HepG2 (cell line): ENCODE results near the gene MRPL51. TPM values are rescaled to one million over a fixed set of nuclear protein-coding genes. Genes with fewer than 3 reads are reported as not detected.

Experiments used
- ATAC-seq: fragments of 200-7000 bp; cut with Tn5 transposase; 3 replicates; pipeline ENCODE4 v1.9.1; 2020; ENCODE audit warnings: mild to moderate bottlenecking, moderate library complexity
- BruUV-seq: library from RNA; stranded (reverse); fragments of 400-500 nt; replicated peaks from 2 replicates; lab custom pipeline; 2021; lab: Mats Ljungman, UMichigan
- CTCF ChIA-PET: fragments of 300-600 bp; formaldehyde crosslinking; extraction: SDS; loops from one replicate; lab custom pipeline; 2021; ENCODE audit warnings: low total read pairs, inconsistent platforms, low intra/inter-chr PET ratio; lab: Yijun Ruan, JAX
- POLR2A ChIA-PET: fragments of 350-600 bp; sonication (Branson Sonifier 250); formaldehyde crosslinking; loops from one replicate; lab custom pipeline; 2020; ENCODE audit warnings: antibody characterized with exemption, inconsistent platforms; lab: Yijun Ruan, JAX
- DNase-seq: peaks from one replicate; pipeline ENCODE4 v3.0.0-alpha.2; 2015; ENCODE audit warnings: low spot score
- FAIRE-seq: peaks from 3 replicates; lab custom pipeline; 2011; peaks lifted over from hg19 to GRCh38; lab: Jason Lieb, UNC
- H2AFZ ChIP-seq: one replicate; pipeline ENCODE4 v1.6.1; 2011; ENCODE audit warnings: low read length, inconsistent platforms
- H3K27ac ChIP-seq: fragments of 300-600 bp; 3 replicates; pipeline ENCODE4 v1.8.0; 2011; ENCODE audit warnings: mixed run types, mild to moderate bottlenecking, mixed read lengths, low read length, inconsistent platforms; ENCODE audit not compliant: insufficient read depth; ENCODE audit errors: extremely low read length
- H3K27me3 ChIP-seq, 2 experiments: fragments of 200-600 bp in 1 of 2; 2 replicates in 1 of 2; 3 replicates in 1 of 2; pipeline versions ENCODE4 v1.6.0 to v1.8.0; 2011; ENCODE audit warnings: low read length in 2 of 2, mild to moderate bottlenecking in 2 of 2, moderate library complexity in 2 of 2, inconsistent platforms in 1 of 2; ENCODE audit not compliant: insufficient read depth in 2 of 2, control insufficient read depth in 1 of 2
- H3K36me3 ChIP-seq, 2 experiments: fragments of 200-600 bp in 1 of 2; replicated peaks in 1 of 2; 2 replicates in 1 of 2; 3 replicates in 1 of 2; pipeline versions ENCODE4 v1.5.1 to v1.8.0; 2011; ENCODE audit warnings: low read length in 2 of 2, inconsistent platforms in 1 of 2; ENCODE audit not compliant: insufficient read depth in 2 of 2, control insufficient read depth in 1 of 2
- H3K4me1 ChIP-seq: 2 replicates; pipeline ENCODE4 v1.5.1; 2012; ENCODE audit warnings: low read length, inconsistent platforms; ENCODE audit not compliant: insufficient read depth
- H3K4me2 ChIP-seq: 2 replicates; pipeline ENCODE4 v1.6.0; 2011; ENCODE audit warnings: low read depth, low read length, inconsistent platforms
- H3K4me3 ChIP-seq, 3 experiments: fragments of 200-600 bp in 1 of 3; sonication (generic), shearing (Covaris generic) in 1 of 3; replicated peaks in 1 of 3; 2 replicates each; pipeline ENCODE4 v1.5.1; 2011 to 2016; ENCODE audit warnings: low read length in 3 of 3, inconsistent platforms in 2 of 3, low read depth in 2 of 3, mild to moderate bottlenecking in 2 of 3, control low read depth in 1 of 3, mixed read lengths in 1 of 3; ENCODE audit not compliant: insufficient read depth in 1 of 3
- H3K79me2 ChIP-seq: one replicate; pipeline ENCODE4 v1.6.1; 2011; ENCODE audit warnings: low read length, inconsistent platforms; ENCODE audit not compliant: insufficient read depth
- H3K9ac ChIP-seq: 2 replicates; pipeline ENCODE4 v1.6.0; 2011; ENCODE audit warnings: mild to moderate bottlenecking, low read depth, low read length, inconsistent platforms; ENCODE audit not compliant: insufficient read depth
- H3K9me3 ChIP-seq: 2 replicates; pipeline ENCODE4 v1.5.1; 2012; ENCODE audit warnings: mild to moderate bottlenecking, low read length
- H4K20me1 ChIP-seq: 2 replicates; pipeline ENCODE4 v1.6.0; 2011; ENCODE audit warnings: inconsistent platforms, mild to moderate bottlenecking, low read length, moderate library complexity; ENCODE audit not compliant: insufficient read depth
- FOSL2 ChIP-seq: sonication (generic); formaldehyde crosslinking; IDR thresholded peaks from 2 replicates; pipeline ENCODE4 v1.4.0; 2020; ENCODE audit warnings: missing genetic modification reagents
- HNF4A ChIP-seq: sonication (generic); formaldehyde crosslinking; IDR thresholded peaks from 2 replicates; pipeline ENCODE4 v1.4.0; 2020; ENCODE audit warnings: missing genetic modification reagents
- JDP2 ChIP-seq: sonication (generic); formaldehyde crosslinking; IDR thresholded peaks from 2 replicates; pipeline ENCODE4 v1.8.1; 2022; ENCODE audit warnings: missing genetic modification reagents, borderline replicate concordance
- KAT7 ChIP-seq: IDR thresholded peaks from 2 replicates; pipeline ENCODE4 v1.6.1; 2018; ENCODE audit warnings: borderline replicate concordance, missing compliant biosample characterization
- NFYB ChIP-seq: sonication (generic); formaldehyde crosslinking; IDR thresholded peaks from 2 replicates; pipeline ENCODE4 v1.4.0; 2020; ENCODE audit warnings: missing genetic modification reagents
- POGZ ChIP-seq: sonication (generic); formaldehyde crosslinking; IDR thresholded peaks from 2 replicates; pipeline ENCODE4 v1.4.0; 2020; ENCODE audit warnings: mild to moderate bottlenecking, missing genetic modification reagents
- SCMH1 ChIP-seq: sonication (generic); formaldehyde crosslinking; IDR thresholded peaks from 2 replicates; pipeline ENCODE4 v1.9.0; 2021; ENCODE audit warnings: missing genetic modification reagents, mild to moderate bottlenecking, borderline replicate concordance
- TEAD2 ChIP-seq: sonication (generic); formaldehyde crosslinking; IDR thresholded peaks from 2 replicates; pipeline ENCODE4 v1.9.0; 2021; ENCODE audit warnings: missing genetic modification reagents
- TGIF2 ChIP-seq: IDR thresholded peaks from 2 replicates; pipeline ENCODE4 v1.6.1; 2016; ENCODE audit warnings: control low read depth, missing compliant biosample characterization
- ZNF660 ChIP-seq: sonication (generic); formaldehyde crosslinking; IDR thresholded peaks from 2 replicates; pipeline ENCODE4 v1.5.1; 2020; ENCODE audit warnings: mild to moderate bottlenecking, low read depth, missing genetic modification reagents, borderline replicate concordance
- WGBS: methylation state at CpG from one replicate; pipeline ENCODE4 v1.1.6; 2017; ENCODE audit warnings: low lambda C conversion rate; 5-methylcytosine and 5-hydroxymethylcytosine counted together
- in situ Hi-C: cut with HindIII; loops from 2 replicates; pipeline ENCODE4 v1.10.0; 2017; ENCODE audit warnings: low pct_unique_long_range_greater_than_20kb; ENCODE audit not compliant: extremely low pct_ligation_motif_present
- intact Hi-C: fragments of 100-400 bp; cut with micrococcal nuclease; formaldehyde crosslinking; loops from one replicate; pipeline ENCODE4 v1.10.0; 2022; ENCODE audit not compliant: unreplicated experiment
- polyA plus RNA-seq, 8 experiments: library from polyadenylated mRNA; depleted of rRNA in 3 of 8; stranded (reverse) in 7 of 8; unstranded in 1 of 8; fragments of >200 nt; fragmentation: Illumina TruSeq in 4 of 8; extraction: Trizol in 4 of 8; gene quantifications; 2 replicates each; pipeline versions ENCODE4 v1.2.1 to v1.2.3, GENCODE V29; 2011 to 2016; ENCODE audit warnings: low read depth in 4 of 8, missing spikeins in 1 of 8, mixed read lengths in 1 of 8; ENCODE audit not compliant: insufficient read depth in 1 of 8
- total RNA-seq, 5 experiments: library from RNA; depleted of rRNA; stranded (reverse); fragments of >200 nt; fragmentation: Illumina TruSeq; extraction: Trizol; gene quantifications; 2 replicates each; pipeline ENCODE4 v1.2.3, GENCODE V29; 2016; ENCODE audit warnings: low read depth in 1 of 5

MRPL51 gene
- total and polyA plus RNA-seq, 2 of the 13 experiments (the other 11 are each of a cell fraction or from before 2014, with no cell fraction given), result 64.8 to 278 TPM

GRCh38 chr12:6459004-6459337 is 34.1 kb downstream of the MRPL51 start:
- Histone ChIP-seq H2AFZ (no peak overlapping the region), H4K20me1 (no peaks in the 10 kb centered on the region), H3K4me1 (0 out of 2 replicates have a peak, but pooled peaks cover 3% of the 10 kb centered on the region), H3K36me3 (peaks cover 14 to 48% of the 10 kb centered on the region in 2 experiments), H3K27me3 (no peaks in the 10 kb centered on the region), H3K9ac (no peak overlapping the region), H3K27ac (no peak overlapping the region), H3K4me2 (no peak overlapping the region), H3K4me3 (no peak overlapping the region), H3K79me2 (no peaks in the 10 kb centered on the region), H3K9me3 (no peaks in the 10 kb centered on the region)
- WGBS, result 91% methylated on average over 2 of the region's 2 CpGs
- ChIA-PET CTCF (no interaction called here), POLR2A (interaction anchor here (0.8 to 1.9 kb wide), 3 partner anchors 12 to 96 kb away, joined by 3 to 12 read pairs (median 4); partner anchors contain the start of gene VAMP1)
- intact Hi-C loops (no loop called here), in situ Hi-C loops (loop anchor here (25.0 kb wide), 1 partner anchor 397 kb away; no protein-coding TSS in a partner anchor)
- TF ChIP-seq SCMH1, result no peak
- TF ChIP-seq FOSL2 (CRISPR knock-in tag), result no peak
- TF ChIP-seq TGIF2 (CRISPR knock-in tag), result no peak
- TF ChIP-seq HNF4A (CRISPR knock-in tag), result no peak
- TF ChIP-seq ZNF660 (CRISPR knock-in tag), result no peak
- no peak for TF ChIP-seq POGZ (CRISPR knock-in tag)
- no peak for TF ChIP-seq TEAD2 (CRISPR knock-in tag)
- no peak for TF ChIP-seq NFYB (CRISPR knock-in tag)
- TF ChIP-seq JDP2 (CRISPR knock-in tag), result no peak
- no peak for TF ChIP-seq KAT7 (CRISPR knock-in tag)
- ATAC-seq, result no peak
- no TSS peak for BruUV-seq
- DNase-seq, result no peak
- no peak for FAIRE-seq
